A549 (cell line): ENCODE data around the gene GLOD4. TPM values are rescaled to one million over a fixed set of nuclear protein-coding genes. Genes with fewer than 3 reads are reported as not detected.
A peak's percentile ranks its signal among the peaks of the same experiment; 100 is the strongest.

Experiments used
- CBX8 ChIP-seq: fragments of 200-600 bp; sonication (generic); IDR thresholded peaks from 2 replicates; pipeline ENCODE4 v1.6.1; 2016
- CHD4 ChIP-seq: fragments of 200-600 bp; sonication (generic); IDR thresholded peaks from 2 replicates; pipeline ENCODE4 v1.6.1; 2016; ENCODE audit warnings: antibody characterized with exemption, mild to moderate bottlenecking, borderline replicate concordance
- CTCF ChIP-seq: fragments of >200 bp; sonication (Bioruptor Twin); formaldehyde crosslinking; IDR thresholded peaks from 3 replicates; pipeline ENCODE4 v1.5.1; 2016
- E2F6 ChIP-seq: IDR thresholded peaks from 2 replicates; pipeline ENCODE4 v1.6.1; 2012; ENCODE audit warnings: low read depth, borderline replicate concordance
- ELK1 ChIP-seq: fragments of 150-350 bp; IDR thresholded peaks from 2 replicates; pipeline ENCODE4 v1.6.1; 2014; ENCODE audit warnings: low read depth, mild to moderate bottlenecking, low read length
- ESRRA ChIP-seq: fragments of 150-350 bp; IDR thresholded peaks from 2 replicates; pipeline ENCODE4 v1.6.1; 2014; ENCODE audit warnings: mild to moderate bottlenecking, low read length, borderline replicate concordance
- HDAC2 ChIP-seq: fragments of 200-600 bp; sonication (generic); IDR thresholded peaks from 2 replicates; pipeline ENCODE4 v1.6.1; 2016
- HOXA7 ChIP-seq: fragments of 250-450 bp; sonication (Bioruptor Pico); IDR thresholded peaks from 2 replicates; pipeline ENCODE4 v1.5.0; 2020; ENCODE audit warnings: mild to moderate bottlenecking, moderate library complexity
- HOXB5 ChIP-seq: fragments of 250-450 bp; sonication (Bioruptor Pico); IDR thresholded peaks from 2 replicates; pipeline ENCODE4 v1.5.0; 2020; ENCODE audit warnings: mild to moderate bottlenecking, moderate library complexity
- KDM1A ChIP-seq: fragments of 200-600 bp; sonication (generic); IDR thresholded peaks from 2 replicates; pipeline ENCODE4 v1.6.1; 2016; ENCODE audit warnings: low read depth, mild to moderate bottlenecking
- KDM5A ChIP-seq: fragments of 200-600 bp; sonication (generic); IDR thresholded peaks from 2 replicates; pipeline ENCODE4 v1.6.1; 2016; ENCODE audit warnings: antibody characterized with exemption, mild to moderate bottlenecking
- MAZ ChIP-seq: fragments of 150-350 bp; IDR thresholded peaks from 2 replicates; pipeline ENCODE4 v1.6.1; 2014; ENCODE audit warnings: antibody characterized with exemption, low read depth, low read length, borderline replicate concordance
- NR3C1 ChIP-seq: fragments of >200 bp; sonication (Bioruptor Twin); formaldehyde crosslinking; IDR thresholded peaks from 3 replicates; pipeline ENCODE4 v1.6.1; 2017
- POLR2AphosphoS2 ChIP-seq: conservative IDR thresholded peaks from 2 replicates; pipeline ENCODE4 v1.6.1; 2012; ENCODE audit warnings: low read length, improper control_type of control experiment, inconsistent platforms
- RAD21 ChIP-seq, 2 experiments: fragments of >200 bp in 1 of 2; sonication (Bioruptor Twin) in 1 of 2; formaldehyde crosslinking in 1 of 2; IDR thresholded peaks in 1 of 2; conservative IDR thresholded peaks in 1 of 2; 2 replicates in 1 of 2; 3 replicates in 1 of 2; pipeline ENCODE4 v1.6.1; 2012 to 2018; ENCODE audit warnings: inconsistent platforms in 1 of 2
- RFX5 ChIP-seq: fragments of 450-650 bp; IDR thresholded peaks from 2 replicates; pipeline ENCODE4 v1.7.1; 2014; ENCODE audit warnings: antibody characterized with exemption, mild to moderate bottlenecking, moderate library complexity
- SREBF2 ChIP-seq: fragments of 450-650 bp; IDR thresholded peaks from 2 replicates; pipeline ENCODE4 v1.6.1; 2014; ENCODE audit warnings: mild to moderate bottlenecking, moderate library complexity
- ZC3H11A ChIP-seq: fragments of 450-650 bp; IDR thresholded peaks from 2 replicates; pipeline ENCODE4 v1.6.1; 2014; ENCODE audit warnings: antibody characterized with exemption, mild to moderate bottlenecking
- polyA plus RNA-seq, 4 experiments: library from polyadenylated mRNA; depleted of rRNA in 3 of 4; stranded (reverse); fragments of >200 nt; fragmentation: RNase III in 1 of 4; extraction: RNeasy Plus Mini Kit Qiagen cat#74134 plus additional on column Dnase treatment in 1 of 4; gene quantifications; 2 replicates in 3 of 4; 3 replicates in 1 of 4; pipeline ENCODE4 v1.2.3, GENCODE V29; 2011 to 2017
- TF ChIP-seq, protein P1 (sequence below): fragments of 200-600 bp; sonication (generic); IDR thresholded peaks from 2 replicates; pipeline ENCODE4 v1.6.1; 2016; ENCODE audit warnings: antibody characterized with exemption, mild to moderate bottlenecking, moderate library complexity
- TF ChIP-seq, protein P2 (sequence below): IDR thresholded peaks from 2 replicates; pipeline ENCODE4 v1.6.1; 2012

Gene GLOD4
- polyA plus RNA-seq, 2 of the 4 experiments (the other 2 are of a cell fraction), result 133 to 141 TPM

- TF ChIP-seq, protein P1, sequence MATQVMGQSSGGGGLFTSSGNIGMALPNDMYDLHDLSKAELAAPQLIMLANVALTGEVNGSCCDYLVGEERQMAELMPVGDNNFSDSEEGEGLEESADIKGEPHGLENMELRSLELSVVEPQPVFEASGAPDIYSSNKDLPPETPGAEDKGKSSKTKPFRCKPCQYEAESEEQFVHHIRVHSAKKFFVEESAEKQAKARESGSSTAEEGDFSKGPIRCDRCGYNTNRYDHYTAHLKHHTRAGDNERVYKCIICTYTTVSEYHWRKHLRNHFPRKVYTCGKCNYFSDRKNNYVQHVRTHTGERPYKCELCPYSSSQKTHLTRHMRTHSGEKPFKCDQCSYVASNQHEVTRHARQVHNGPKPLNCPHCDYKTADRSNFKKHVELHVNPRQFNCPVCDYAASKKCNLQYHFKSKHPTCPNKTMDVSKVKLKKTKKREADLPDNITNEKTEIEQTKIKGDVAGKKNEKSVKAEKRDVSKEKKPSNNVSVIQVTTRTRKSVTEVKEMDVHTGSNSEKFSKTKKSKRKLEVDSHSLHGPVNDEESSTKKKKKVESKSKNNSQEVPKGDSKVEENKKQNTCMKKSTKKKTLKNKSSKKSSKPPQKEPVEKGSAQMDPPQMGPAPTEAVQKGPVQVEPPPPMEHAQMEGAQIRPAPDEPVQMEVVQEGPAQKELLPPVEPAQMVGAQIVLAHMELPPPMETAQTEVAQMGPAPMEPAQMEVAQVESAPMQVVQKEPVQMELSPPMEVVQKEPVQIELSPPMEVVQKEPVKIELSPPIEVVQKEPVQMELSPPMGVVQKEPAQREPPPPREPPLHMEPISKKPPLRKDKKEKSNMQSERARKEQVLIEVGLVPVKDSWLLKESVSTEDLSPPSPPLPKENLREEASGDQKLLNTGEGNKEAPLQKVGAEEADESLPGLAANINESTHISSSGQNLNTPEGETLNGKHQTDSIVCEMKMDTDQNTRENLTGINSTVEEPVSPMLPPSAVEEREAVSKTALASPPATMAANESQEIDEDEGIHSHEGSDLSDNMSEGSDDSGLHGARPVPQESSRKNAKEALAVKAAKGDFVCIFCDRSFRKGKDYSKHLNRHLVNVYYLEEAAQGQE, result no peak; the same call in 1 of the 2 replicates
- TF ChIP-seq CBX8 (no peak), RFX5 (no peak), ELK1 (no peak), E2F6 (peak; percentile 88), ZC3H11A (no peak; the same call in 1 of the 2 replicates), SREBF2 (no peak), KDM1A (no peak), KDM5A (no peak), NR3C1 (no peak), HOXA7 (CRISPR knock-in tag) (no peak), CHD4 (no peak), HDAC2 (no peak), ESRRA (no peak), RAD21 (conservative IDR thresholded peaks at IDR 0.05 in 1 of 2, IDR thresholded peaks at IDR 0.05 in 1 of 2) (peak; percentile 32 to 64; a peak in 4 of 5 replicates), HOXB5 (CRISPR knock-in tag) (peak; percentile 9; the same call in 1 of the 2 replicates), CTCF (peak; percentile 97), MAZ (no peak), POLR2AphosphoS2 (no peak)
- TF ChIP-seq, protein P2, sequence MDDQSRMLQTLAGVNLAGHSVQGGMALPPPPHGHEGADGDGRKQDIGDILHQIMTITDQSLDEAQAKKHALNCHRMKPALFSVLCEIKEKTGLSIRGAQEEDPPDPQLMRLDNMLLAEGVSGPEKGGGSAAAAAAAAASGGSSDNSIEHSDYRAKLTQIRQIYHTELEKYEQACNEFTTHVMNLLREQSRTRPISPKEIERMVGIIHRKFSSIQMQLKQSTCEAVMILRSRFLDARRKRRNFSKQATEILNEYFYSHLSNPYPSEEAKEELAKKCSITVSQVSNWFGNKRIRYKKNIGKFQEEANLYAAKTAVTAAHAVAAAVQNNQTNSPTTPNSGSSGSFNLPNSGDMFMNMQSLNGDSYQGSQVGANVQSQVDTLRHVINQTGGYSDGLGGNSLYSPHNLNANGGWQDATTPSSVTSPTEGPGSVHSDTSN, result peak; percentile 47; the same call in 1 of the 2 replicates
Measured at GRCh38 chr17:752002-752619, 30.0 kb downstream of the GLOD4 start, which contains the start of gene GEMIN4 (continued).
